OCI-LY1 (cell line): ENCODE data around the gene BIVM.

ENCODE experiments used
- H2AFZ ChIP-seq: fragments of 200-600 bp; sonication (generic), shearing (Covaris generic); 2 replicates; pipeline ENCODE4 v1.6.0; 2014; ENCODE audit warnings: antibody characterized with exemption, mild to moderate bottlenecking, low read length
- H3F3A ChIP-seq: fragments of 200-600 bp; sonication (generic), shearing (Covaris generic); 2 replicates; pipeline ENCODE4 v1.6.0; 2014; ENCODE audit warnings: mild to moderate bottlenecking, antibody characterized with exemption, low read length, moderate library complexity; ENCODE audit not compliant: insufficient read depth
- H3K27ac ChIP-seq: fragments of 200-600 bp; sonication (generic); 2 replicates; pipeline ENCODE4 v1.5.1; 2014; ENCODE audit warnings: low read length, mixed run types, mild to moderate bottlenecking, low read depth; ENCODE audit not compliant: poor library complexity, severe bottlenecking
- H3K27me3 ChIP-seq: fragments of 200-600 bp; sonication (generic); 2 replicates; pipeline ENCODE4 v1.6.0; 2014; ENCODE audit warnings: antibody characterized with exemption, mild to moderate bottlenecking, low read length, moderate library complexity; ENCODE audit not compliant: insufficient read depth
- H3K36me3 ChIP-seq: fragments of 200-600 bp; sonication (generic); 2 replicates; pipeline ENCODE4 v1.6.1; 2014; ENCODE audit warnings: mild to moderate bottlenecking, antibody characterized with exemption, low read length, moderate library complexity, mixed read lengths; ENCODE audit not compliant: insufficient read depth
- H3K4me1 ChIP-seq: fragments of 200-600 bp; sonication (generic); 2 replicates; pipeline ENCODE4 v1.5.1; 2014; ENCODE audit warnings: mild to moderate bottlenecking, low read length, moderate library complexity; ENCODE audit not compliant: insufficient read depth, severe bottlenecking
- H3K4me2 ChIP-seq: fragments of 200-600 bp; sonication (generic), shearing (Covaris generic); 2 replicates; pipeline ENCODE4 v1.6.1; 2014; ENCODE audit warnings: low read length
- H3K4me3 ChIP-seq: fragments of 200-600 bp; sonication (generic); 2 replicates; pipeline ENCODE4 v1.5.1; 2014; ENCODE audit warnings: low read length, low read depth, mild to moderate bottlenecking, mixed read lengths; ENCODE audit not compliant: poor library complexity, severe bottlenecking
- H3K79me2 ChIP-seq: fragments of 200-600 bp; shearing (Covaris generic); 2 replicates; pipeline ENCODE4 v1.6.1; 2016; ENCODE audit warnings: mixed run types, low read length, mixed read lengths; ENCODE audit not compliant: insufficient read depth
- H3K9ac ChIP-seq: fragments of 200-600 bp; sonication (generic), shearing (Covaris generic); 2 replicates; pipeline ENCODE4 v1.6.1; 2014; ENCODE audit warnings: mild to moderate bottlenecking, low read length, mixed read lengths
- H3K9me2 ChIP-seq: fragments of 200-600 bp; sonication (generic), shearing (Covaris generic); 2 replicates; pipeline ENCODE4 v1.6.1; 2014; ENCODE audit warnings: low read depth, mild to moderate bottlenecking, low read length, mixed read lengths
- H3K9me3 ChIP-seq: fragments of 200-600 bp; shearing (Covaris generic); 2 replicates; pipeline ENCODE4 v1.6.1; 2014; ENCODE audit warnings: low read length, mixed read lengths
- H4K20me1 ChIP-seq: fragments of 200-600 bp; sonication (generic), shearing (Covaris generic); 2 replicates; pipeline ENCODE4 v1.6.0; 2016; ENCODE audit warnings: mild to moderate bottlenecking, low read length; ENCODE audit not compliant: insufficient read depth
- EZH2 ChIP-seq: fragments of 200-600 bp; sonication (generic), shearing (Covaris generic); IDR thresholded peaks from 2 replicates; pipeline ENCODE4 v1.8.0; 2017; ENCODE audit warnings: borderline replicate concordance, mixed run types, mild to moderate bottlenecking, antibody characterized with exemption, low read length, moderate library complexity, mixed read lengths
- TF ChIP-seq, protein P1 (sequence below): fragments of 200-600 bp; sonication (generic), shearing (Covaris generic); IDR thresholded peaks from 2 replicates; pipeline ENCODE4 v1.5.1; 2017; ENCODE audit warnings: mild to moderate bottlenecking, antibody characterized with exemption, low read length, moderate library complexity, mixed read lengths

The BIVM gene

DNA sequence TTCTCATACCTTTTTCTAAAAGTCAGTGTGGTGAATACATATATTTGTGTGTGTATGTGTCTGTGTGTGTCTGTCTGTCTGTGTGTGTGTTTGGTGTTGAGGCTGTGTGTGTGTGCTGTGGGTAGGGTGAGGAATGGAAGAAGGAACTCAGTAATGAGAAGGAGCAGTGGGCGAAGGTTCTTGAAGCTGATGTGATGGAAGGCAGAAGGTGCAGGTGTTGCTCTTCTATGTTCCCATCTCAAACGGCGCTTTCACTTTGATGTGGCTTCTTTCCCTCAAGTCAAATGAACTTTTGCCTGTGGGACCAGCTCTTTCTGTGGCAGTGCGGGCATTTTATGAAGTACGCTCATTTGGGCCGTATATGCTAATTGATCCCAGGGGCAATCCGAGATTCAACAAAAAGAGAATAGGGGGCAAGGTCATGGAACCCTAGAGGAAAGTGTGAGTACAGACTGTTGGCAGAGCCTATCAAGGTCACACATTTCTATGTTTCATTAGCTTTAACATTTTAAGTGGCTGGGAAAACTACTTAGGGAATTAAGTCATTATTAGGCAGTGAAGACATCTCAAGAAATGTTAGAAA lies 15.2 kb downstream of the BIVM start:
- Histone ChIP-seq H3K9me2 (no peaks in the 10 kb centered on the region), H4K20me1 (no peaks in the 10 kb centered on the region), H3K79me2 (no peaks in the 10 kb centered on the region), H3K9ac (no peak overlapping the region), H3K4me2 (no peak overlapping the region), H3K36me3 (no peaks in the 10 kb centered on the region), H3K27me3 (no peaks in the 10 kb centered on the region; the same call in 1 of the 2 replicates), H3K27ac (no peak overlapping the region), H3K4me3 (no peak overlapping the region), H3K9me3 (0 out of 2 replicates have a peak, but pooled peaks cover 3% of the 10 kb centered on the region), H3K4me1 (no peaks in the 10 kb centered on the region), H2AFZ (no peak overlapping the region), H3F3A (no peaks in the 10 kb centered on the region)
- TF ChIP-seq, protein P1, sequence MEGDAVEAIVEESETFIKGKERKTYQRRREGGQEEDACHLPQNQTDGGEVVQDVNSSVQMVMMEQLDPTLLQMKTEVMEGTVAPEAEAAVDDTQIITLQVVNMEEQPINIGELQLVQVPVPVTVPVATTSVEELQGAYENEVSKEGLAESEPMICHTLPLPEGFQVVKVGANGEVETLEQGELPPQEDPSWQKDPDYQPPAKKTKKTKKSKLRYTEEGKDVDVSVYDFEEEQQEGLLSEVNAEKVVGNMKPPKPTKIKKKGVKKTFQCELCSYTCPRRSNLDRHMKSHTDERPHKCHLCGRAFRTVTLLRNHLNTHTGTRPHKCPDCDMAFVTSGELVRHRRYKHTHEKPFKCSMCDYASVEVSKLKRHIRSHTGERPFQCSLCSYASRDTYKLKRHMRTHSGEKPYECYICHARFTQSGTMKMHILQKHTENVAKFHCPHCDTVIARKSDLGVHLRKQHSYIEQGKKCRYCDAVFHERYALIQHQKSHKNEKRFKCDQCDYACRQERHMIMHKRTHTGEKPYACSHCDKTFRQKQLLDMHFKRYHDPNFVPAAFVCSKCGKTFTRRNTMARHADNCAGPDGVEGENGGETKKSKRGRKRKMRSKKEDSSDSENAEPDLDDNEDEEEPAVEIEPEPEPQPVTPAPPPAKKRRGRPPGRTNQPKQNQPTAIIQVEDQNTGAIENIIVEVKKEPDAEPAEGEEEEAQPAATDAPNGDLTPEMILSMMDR, result no peak
- no peak for TF ChIP-seq EZH2

- H3K4me1 ChIP-seq, result no peaks in the 10 kb centered on the region
- no peaks in the 10 kb centered on the region for H3K9me2 ChIP-seq
- H3K4me3 ChIP-seq, result no peak overlapping the region
- no peak overlapping the region for H3K9ac ChIP-seq
- 0 out of 2 replicates have a peak, but pooled peaks cover 3% of the 10 kb centered on the region for H3K9me3 ChIP-seq
- no peaks in the 10 kb centered on the region for H4K20me1 ChIP-seq
- no peak overlapping the region for H2AFZ ChIP-seq
- H3K4me2 ChIP-seq, result no peak overlapping the region
- no peaks in the 10 kb centered on the region for H3K79me2 ChIP-seq
- TF ChIP-seq, protein P1, result no peak
- no peak for TF ChIP-seq EZH2
- no peaks in the 10 kb centered on the region for H3F3A ChIP-seq
- no peaks in the 10 kb centered on the region for H3K36me3 ChIP-seq
- no peaks in the 10 kb centered on the region; the same call in 1 of the 2 replicates for H3K27me3 ChIP-seq
- no peak overlapping the region for H3K27ac ChIP-seq
These were observed 15.9 kb downstream of the BIVM start for GRCh38 chr13:102814793-102815192.

DNA sequence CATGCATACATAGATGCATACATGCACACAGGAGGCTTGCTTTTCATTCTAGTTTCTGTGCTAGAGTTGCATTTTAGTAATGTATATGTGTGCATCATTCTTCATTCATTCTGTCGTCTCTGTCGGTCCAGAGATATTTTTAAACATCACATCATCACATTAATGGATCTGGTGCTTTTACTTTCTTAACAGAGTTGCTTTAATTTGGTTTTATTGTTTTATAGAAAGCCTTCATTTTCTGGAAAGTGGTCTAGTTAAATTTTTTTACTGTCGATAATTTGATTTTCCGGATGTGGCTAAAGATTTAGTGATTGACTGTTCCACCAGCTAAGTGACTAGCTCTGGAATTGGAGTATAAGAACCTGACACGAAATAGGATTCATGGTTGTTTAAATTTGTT lies 16.9 kb downstream of the BIVM start:
- H3K27ac ChIP-seq, result no peak overlapping the region
- no peak overlapping the region for H2AFZ ChIP-seq
- H3K9me2 ChIP-seq, result no peaks in the 10 kb centered on the region
- no peaks in the 10 kb centered on the region; the same call in 1 of the 2 replicates for H3K27me3 ChIP-seq
- H3F3A ChIP-seq, result no peaks in the 10 kb centered on the region
- no peaks in the 10 kb centered on the region for H3K79me2 ChIP-seq
- H3K36me3 ChIP-seq, result no peaks in the 10 kb centered on the region
- no peak overlapping the region for H3K4me3 ChIP-seq
- no peaks in the 10 kb centered on the region for H3K9me3 ChIP-seq
- TF ChIP-seq, protein P1, result no peak
- H3K4me2 ChIP-seq, result no peak overlapping the region
- H3K4me1 ChIP-seq, result no peaks in the 10 kb centered on the region
- H3K9ac ChIP-seq, result no peak overlapping the region
- H4K20me1 ChIP-seq, result no peaks in the 10 kb centered on the region
